HG03521 (cell line): ENCODE results near the gene SEPTIN6.
"Not testable (repeated sequence)": the region's sequence is repeated elsewhere in the genome, so short reads cannot be mapped to it uniquely, and the experiment has no call there.

Source experiments
- ATAC-seq: cut with Tn5 transposase; IDR thresholded peaks from one replicate; pipeline ENCODE4 v1.9.1; 2021; ENCODE audit warnings: mild to moderate bottlenecking, moderate library complexity; ENCODE audit not compliant: unreplicated experiment

The SEPTIN6 gene

GRCh38 chrX:119692191-119693039 is 553 bp downstream of the SEPTIN6 start:
- ATAC-seq = no peak

DNA sequence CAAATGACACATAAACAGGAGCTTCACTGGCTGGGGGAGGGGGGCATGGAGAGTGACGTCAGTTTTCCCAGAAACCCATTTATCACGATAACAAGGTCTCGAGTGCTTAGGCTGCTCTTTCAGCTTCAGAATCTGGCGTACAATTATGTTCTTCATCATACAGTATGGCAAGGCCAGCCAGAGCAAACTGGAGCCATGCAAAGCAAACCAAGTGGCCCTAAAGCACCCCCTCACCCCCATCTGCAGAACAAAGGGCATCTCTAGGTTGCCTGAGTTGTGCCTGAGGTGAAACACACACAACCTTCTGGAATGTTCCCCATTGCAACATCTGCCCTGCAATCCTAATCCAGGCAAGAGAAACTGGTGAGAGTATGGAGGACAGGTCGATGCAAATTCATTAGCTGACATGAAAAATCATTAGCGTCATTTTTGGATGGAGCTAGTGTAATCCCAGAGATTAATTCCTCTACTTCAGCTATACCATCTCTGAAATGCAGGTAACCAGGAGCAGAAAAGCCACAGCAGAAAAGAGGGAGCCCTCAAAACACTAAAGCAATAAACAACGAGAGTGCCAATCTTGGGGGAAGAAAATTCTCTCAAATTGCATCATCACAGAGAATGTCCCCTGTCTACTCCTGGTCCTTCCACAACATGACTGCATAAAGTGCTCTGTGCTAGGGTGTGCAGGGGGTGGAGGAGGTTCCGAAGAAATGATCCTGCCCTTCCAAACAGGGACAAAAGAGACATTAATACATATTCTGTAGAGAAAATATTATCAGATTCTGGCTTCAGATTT is 1.8 kb downstream of the SEPTIN6 start:
- ATAC-seq = no peak

DNA sequence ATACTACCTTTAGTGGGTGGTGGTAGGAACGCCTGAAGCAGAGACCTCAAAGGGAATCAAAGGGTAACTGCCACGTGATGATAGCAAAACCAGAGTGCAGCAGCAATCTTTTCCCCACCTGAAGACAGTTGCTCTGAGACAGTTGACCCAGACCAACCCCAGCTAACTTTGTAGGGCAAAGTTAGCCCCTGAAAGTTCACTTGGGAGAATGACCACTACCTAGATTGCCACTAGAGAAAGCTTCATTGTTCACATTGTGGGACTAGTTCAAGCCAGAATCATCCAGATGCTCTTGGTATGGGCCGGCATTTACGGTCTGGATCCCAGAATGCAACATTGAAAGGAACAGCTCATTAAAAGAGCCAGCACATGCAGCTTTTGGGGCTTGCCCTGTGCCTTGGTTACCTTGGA is 4.1 kb downstream of the SEPTIN6 start:
- no peak for ATAC-seq

GRCh38 chrX:119687661-119688413 is 5.1 kb downstream of the SEPTIN6 start:
- ATAC-seq = no peak

DNA sequence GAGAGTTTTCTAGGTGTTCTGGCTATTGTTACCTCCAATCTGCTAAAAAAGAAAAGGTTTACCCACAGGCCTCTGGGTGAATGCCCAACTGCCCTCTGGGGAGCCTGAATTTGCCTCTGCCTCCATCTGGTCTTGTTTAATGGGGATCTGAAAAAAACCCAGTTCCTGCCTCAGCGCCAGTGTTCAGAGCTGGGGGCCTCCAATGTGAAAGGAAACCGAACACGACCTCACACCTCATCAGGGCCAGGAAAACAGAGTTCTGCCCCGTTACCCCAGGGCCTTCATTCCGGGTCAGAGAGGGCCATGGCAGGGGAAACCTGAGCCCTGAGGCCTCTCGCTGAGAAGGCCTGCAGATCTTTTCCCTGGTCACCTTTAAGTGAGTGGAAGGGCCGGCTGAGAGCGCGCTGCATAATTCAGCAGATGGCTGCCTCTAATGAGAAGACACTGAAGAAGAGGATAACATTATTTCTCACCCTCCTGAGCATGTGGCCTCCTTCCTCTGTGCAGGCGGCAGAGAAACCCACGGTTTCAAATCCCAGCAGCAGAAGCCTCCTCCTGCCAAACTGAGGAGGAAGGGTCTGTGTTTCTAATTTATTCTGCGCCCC is 6.8 kb downstream of the SEPTIN6 start:
- no peak for ATAC-seq

GRCh38 chrX:119685225-119686066 is 7.5 kb downstream of the SEPTIN6 start:
- ATAC-seq = peak; percentile 48

DNA sequence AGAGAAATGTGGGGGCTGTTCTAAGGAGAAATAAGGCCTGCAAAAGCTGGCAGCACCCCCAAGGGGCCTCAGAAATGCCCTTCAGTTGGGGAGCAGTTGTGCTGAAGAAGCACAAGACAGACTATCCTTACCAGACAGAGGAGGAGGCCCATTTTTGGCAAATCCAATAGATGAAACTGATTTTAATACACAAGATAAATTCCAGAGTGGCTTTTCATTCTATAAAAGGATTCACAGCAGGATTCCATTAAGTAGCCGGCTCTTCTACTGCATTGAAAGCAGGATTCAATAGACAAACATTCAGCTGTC is 8.1 kb downstream of the SEPTIN6 start:
- no peak for ATAC-seq

DNA sequence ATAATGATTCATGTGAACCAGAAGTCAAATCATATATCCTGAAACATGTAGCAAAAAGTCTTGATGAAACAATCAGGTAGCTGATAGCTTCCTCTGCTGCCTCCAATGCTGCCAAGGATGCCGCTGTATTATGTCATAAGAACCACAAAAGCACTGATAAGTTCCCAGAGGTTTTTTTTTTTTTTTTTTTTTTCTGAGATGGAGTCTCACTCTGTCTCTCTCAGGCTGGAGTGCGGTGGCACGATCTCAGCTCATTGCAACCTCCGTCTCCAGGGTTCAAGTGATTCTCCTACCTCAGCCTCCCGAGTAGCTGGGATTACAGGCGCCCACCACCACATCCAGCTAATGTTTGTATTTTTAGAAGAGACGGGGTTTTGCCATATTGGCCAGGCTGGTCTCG is 8.7 kb downstream of the SEPTIN6 start:
- not testable (repeated sequence) for ATAC-seq

DNA sequence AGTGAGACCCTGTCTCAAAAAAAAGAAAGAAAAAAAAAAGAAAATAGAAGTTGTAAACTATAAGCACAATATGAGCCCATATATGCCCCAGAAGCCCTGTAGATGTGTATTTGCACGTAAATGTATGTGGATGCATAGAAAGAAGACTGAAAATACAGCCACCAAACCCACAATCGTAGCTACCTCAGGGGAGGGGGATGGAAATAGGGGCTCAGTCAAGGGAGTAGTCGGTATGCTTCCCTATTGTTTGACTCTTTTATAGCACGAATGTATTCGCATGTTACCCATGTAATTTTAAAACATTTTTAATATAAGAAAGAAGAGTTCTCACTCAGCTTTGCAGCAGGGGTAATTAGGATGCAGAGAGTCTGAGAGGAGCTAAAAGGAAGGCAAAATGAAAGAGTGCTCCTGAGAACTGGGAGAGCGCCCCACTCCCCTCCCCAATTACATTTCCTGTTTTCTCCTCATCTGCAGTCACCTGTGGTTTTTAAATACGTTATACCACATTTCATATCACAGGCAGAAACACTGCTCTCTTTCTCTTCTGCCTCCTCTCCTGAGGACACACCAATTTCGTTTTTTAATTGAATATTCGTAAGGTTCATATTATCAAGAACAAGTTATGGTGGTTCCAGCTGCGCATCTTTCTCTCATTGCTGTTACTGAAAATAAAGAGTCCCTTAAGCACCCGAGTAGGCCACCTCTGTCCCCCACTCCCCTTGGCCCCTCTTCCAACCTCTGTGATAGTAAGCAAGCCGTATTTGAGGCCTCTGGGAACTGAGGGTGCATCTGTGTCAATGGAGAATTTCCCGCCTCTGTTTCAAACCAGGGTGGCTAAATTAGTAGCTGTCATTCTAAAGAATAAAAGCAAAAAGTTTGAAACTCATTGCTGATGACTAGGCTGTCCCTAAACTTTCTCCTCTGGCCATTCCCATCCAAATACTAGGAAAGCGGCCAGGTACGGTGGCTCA is 10.7 kb downstream of the SEPTIN6 start:
- no peak for ATAC-seq

GRCh38 chrX:119677654-119677981 is 15.3 kb downstream of the SEPTIN6 start:
- ATAC-seq = no peak

DNA sequence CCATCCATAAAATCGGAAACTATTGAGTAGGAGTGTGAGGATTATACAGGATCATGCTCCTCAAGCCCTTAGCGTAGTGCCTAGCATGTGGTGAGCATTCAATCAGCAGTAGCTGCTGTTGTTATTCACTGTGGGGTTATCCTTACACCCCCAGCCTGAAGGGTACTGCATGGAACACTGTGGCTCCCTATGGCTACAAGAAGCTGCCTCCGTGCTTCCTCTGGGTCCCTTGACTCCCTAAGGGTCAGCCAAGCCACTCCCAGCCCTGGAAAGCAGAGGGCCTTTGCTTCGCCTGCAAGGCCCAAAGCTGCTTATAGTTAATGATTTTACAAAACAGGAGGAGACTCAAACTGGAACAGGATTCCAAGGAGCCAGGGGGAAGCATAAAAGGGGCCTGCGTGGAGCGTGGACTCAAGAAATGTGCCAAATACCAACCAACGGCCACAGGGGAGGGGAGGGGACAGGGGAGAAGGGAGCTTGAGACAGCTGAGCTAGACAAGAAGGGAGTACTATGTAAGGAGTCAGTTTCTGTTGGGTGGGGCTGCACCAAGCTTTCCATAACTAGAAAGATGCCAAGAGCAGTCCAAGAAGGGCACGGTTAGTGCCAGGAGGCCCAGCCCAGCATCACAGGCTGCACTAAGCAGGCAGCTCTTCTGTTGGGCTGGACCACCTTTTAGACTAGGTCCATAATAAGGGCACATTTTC is 15.9 kb downstream of the SEPTIN6 start:
- ATAC-seq = no peak

GRCh38 chrX:119673336-119673735 is 19.6 kb downstream of the SEPTIN6 start:
- ATAC-seq = no peak

GRCh38 chrX:119672426-119672825 is 20.5 kb downstream of the SEPTIN6 start:
- ATAC-seq = no peak

GRCh38 chrX:119669424-119670037 is 23.4 kb downstream of the SEPTIN6 start:
- ATAC-seq = no peak

- ATAC-seq = no peak
These were observed 25.7 kb downstream of the SEPTIN6 start for GRCh38 chrX:119667111-119667878.

DNA sequence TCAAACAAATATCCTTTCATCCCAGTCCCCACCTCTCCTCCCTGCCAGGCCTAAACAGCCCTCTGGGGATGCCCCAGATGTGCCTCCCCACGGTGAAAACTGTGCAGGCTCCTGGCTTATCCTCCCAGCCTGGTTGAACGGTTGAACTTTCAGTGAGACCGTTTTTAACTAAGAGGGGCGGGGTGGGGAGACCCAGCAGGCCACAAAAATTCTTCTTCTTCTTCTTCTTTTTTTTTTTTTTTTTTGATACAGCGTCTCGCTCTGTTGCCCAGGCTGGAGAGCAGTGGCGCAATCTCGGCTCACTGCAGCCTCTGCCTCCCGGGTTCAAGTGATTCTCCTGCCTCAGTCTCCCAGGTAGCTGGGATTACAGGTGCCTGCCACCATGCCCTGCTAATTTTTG is 28.1 kb downstream of the SEPTIN6 start:
- not testable (repeated sequence) for ATAC-seq

DNA sequence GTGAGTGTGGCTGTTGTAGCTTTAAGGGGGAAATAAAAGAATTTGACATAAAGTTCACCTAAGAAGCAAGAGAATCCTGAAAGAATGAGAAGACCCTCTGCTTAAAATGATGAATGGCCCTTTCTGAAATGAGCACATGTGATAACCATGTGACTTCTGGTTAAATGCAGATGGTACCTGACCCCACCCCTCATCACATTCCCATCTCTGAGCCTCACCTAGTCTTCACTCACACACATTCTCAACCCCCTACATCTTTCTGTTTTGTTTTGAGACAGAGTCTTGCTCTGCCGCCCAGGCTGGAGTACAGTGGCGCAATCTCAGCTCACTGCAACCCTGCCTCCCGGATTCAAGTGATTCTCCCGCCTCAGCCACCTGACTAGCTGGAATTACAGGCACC is 31.5 kb downstream of the SEPTIN6 start:
- ATAC-seq = no peak
